HEK293 (cell line): ENCODE measurements around the gene PARD3.

Source experiments
- ATF2 ChIP-seq: fragments of 450-650 bp; formaldehyde crosslinking; IDR thresholded peaks from 2 replicates; pipeline ENCODE4 v1.5.1; 2016; ENCODE audit warnings: missing biosample characterization, missing genetic modification characterization, low read depth
- CTCF ChIP-seq: fragments of 450-650 bp; formaldehyde crosslinking; IDR thresholded peaks from 2 replicates; pipeline ENCODE4 v1.5.1; 2016; ENCODE audit warnings: missing biosample characterization, missing genetic modification characterization
- PBX3 ChIP-seq: sonication (generic); formaldehyde crosslinking; IDR thresholded peaks from 2 replicates; pipeline ENCODE4 v1.8.1; 2022; ENCODE audit warnings: mild to moderate bottlenecking, moderate library complexity, missing genetic modification reagents
- ZBTB44 ChIP-seq: fragments of 450-650 bp; IDR thresholded peaks from 2 replicates; pipeline ENCODE4 v1.5.1; 2018; ENCODE audit warnings: missing biosample characterization, mild to moderate bottlenecking, missing genetic modification characterization
- ZNF248 ChIP-seq: fragments of 450-650 bp; formaldehyde crosslinking; IDR thresholded peaks from 2 replicates; pipeline ENCODE4 v1.5.1; 2017; ENCODE audit warnings: missing biosample characterization, missing genetic modification characterization
- ZNF335 ChIP-seq: fragments of 450-650 bp; formaldehyde crosslinking; conservative IDR thresholded peaks from 2 replicates; pipeline ENCODE4 v1.5.1; 2016; ENCODE audit warnings: missing biosample characterization, missing genetic modification characterization
- ZNF37A ChIP-seq: fragments of 450-650 bp; IDR thresholded peaks from 2 replicates; pipeline ENCODE4 v1.5.1; 2018; ENCODE audit warnings: missing biosample characterization, missing genetic modification characterization
- ZNF580 ChIP-seq: fragments of 450-650 bp; formaldehyde crosslinking; IDR thresholded peaks from 2 replicates; pipeline ENCODE4 v1.5.1; 2016; ENCODE audit warnings: missing biosample characterization, missing genetic modification characterization
- ZNF792 ChIP-seq: fragments of 450-650 bp; formaldehyde crosslinking; IDR thresholded peaks from 2 replicates; pipeline ENCODE4 v1.5.1; 2016; ENCODE audit warnings: missing biosample characterization, missing genetic modification characterization
- TF ChIP-seq, protein P1 (sequence below): fragments of 450-650 bp; formaldehyde crosslinking; IDR thresholded peaks from 2 replicates; pipeline ENCODE4 v1.5.1; 2016; ENCODE audit warnings: missing biosample characterization, missing genetic modification characterization

DNA sequence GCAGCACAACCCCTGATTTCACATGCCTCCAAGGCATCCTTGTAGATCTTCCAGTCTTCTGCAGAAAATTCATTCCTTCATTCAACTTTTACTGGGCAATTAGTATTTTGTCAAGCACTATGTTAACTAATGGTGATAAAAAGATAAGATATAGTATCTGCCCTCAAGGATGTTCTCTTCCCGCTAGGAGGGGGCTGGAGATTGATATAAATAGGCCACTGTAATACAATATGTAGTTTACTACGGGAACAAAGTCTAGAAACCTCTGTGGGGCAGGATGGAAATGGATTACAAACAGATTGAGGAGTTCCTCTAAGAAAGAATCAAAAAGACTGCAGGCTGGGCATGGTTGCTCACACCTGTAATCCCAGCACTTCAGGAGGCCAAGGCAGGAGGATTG lies 10.3 kb upstream of the PARD3 start:
- no peak for TF ChIP-seq CTCF
- no peak for TF ChIP-seq ZBTB44
- no peak for TF ChIP-seq ZNF792 (tag by site-specific recombination)
- TF ChIP-seq ATF2 (tag by site-specific recombination) = no peak
- no peak for TF ChIP-seq ZNF248 (tag by site-specific recombination)
- no peak for TF ChIP-seq PBX3
- TF ChIP-seq, protein P1, sequence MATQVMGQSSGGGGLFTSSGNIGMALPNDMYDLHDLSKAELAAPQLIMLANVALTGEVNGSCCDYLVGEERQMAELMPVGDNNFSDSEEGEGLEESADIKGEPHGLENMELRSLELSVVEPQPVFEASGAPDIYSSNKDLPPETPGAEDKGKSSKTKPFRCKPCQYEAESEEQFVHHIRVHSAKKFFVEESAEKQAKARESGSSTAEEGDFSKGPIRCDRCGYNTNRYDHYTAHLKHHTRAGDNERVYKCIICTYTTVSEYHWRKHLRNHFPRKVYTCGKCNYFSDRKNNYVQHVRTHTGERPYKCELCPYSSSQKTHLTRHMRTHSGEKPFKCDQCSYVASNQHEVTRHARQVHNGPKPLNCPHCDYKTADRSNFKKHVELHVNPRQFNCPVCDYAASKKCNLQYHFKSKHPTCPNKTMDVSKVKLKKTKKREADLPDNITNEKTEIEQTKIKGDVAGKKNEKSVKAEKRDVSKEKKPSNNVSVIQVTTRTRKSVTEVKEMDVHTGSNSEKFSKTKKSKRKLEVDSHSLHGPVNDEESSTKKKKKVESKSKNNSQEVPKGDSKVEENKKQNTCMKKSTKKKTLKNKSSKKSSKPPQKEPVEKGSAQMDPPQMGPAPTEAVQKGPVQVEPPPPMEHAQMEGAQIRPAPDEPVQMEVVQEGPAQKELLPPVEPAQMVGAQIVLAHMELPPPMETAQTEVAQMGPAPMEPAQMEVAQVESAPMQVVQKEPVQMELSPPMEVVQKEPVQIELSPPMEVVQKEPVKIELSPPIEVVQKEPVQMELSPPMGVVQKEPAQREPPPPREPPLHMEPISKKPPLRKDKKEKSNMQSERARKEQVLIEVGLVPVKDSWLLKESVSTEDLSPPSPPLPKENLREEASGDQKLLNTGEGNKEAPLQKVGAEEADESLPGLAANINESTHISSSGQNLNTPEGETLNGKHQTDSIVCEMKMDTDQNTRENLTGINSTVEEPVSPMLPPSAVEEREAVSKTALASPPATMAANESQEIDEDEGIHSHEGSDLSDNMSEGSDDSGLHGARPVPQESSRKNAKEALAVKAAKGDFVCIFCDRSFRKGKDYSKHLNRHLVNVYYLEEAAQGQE (tag by site-specific recombination) = no peak
- TF ChIP-seq ZNF335 (tag by site-specific recombination) = no peak
- TF ChIP-seq ZNF37A (tag by site-specific recombination) = no peak
- no peak for TF ChIP-seq ZNF580 (tag by site-specific recombination)
